Measurements from ENCODE around the gene LCN15.

- no peak for TF ChIP-seq RAD21 (IDR thresholded peaks at IDR 0.05; ENCODE audit: low read length)
- no peak for TF ChIP-seq RCOR1 (IDR thresholded peaks at IDR 0.05; ENCODE audit: insufficient replicate concordance, low read length)
- TF ChIP-seq, protein P1, sequence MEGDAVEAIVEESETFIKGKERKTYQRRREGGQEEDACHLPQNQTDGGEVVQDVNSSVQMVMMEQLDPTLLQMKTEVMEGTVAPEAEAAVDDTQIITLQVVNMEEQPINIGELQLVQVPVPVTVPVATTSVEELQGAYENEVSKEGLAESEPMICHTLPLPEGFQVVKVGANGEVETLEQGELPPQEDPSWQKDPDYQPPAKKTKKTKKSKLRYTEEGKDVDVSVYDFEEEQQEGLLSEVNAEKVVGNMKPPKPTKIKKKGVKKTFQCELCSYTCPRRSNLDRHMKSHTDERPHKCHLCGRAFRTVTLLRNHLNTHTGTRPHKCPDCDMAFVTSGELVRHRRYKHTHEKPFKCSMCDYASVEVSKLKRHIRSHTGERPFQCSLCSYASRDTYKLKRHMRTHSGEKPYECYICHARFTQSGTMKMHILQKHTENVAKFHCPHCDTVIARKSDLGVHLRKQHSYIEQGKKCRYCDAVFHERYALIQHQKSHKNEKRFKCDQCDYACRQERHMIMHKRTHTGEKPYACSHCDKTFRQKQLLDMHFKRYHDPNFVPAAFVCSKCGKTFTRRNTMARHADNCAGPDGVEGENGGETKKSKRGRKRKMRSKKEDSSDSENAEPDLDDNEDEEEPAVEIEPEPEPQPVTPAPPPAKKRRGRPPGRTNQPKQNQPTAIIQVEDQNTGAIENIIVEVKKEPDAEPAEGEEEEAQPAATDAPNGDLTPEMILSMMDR (conservative IDR thresholded peaks at IDR 0.05; ENCODE audit: low read depth, low read length): no peak
- TF ChIP-seq, protein P2, sequence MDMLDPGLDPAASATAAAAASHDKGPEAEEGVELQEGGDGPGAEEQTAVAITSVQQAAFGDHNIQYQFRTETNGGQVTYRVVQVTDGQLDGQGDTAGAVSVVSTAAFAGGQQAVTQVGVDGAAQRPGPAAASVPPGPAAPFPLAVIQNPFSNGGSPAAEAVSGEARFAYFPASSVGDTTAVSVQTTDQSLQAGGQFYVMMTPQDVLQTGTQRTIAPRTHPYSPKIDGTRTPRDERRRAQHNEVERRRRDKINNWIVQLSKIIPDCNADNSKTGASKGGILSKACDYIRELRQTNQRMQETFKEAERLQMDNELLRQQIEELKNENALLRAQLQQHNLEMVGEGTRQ (IDR thresholded peaks at IDR 0.05; ENCODE audit: low read depth, low read length): no peak
- TF ChIP-seq CHD1 (IDR thresholded peaks at IDR 0.05; ENCODE audit: low read depth, low read length): no peak
- no peak for TF ChIP-seq POLR2A (IDR thresholded peaks at IDR 0.05; ENCODE audit: low read depth, low read length)
- TF ChIP-seq CEBPB (IDR thresholded peaks at IDR 0.05; ENCODE audit: low read depth, low read length): no peak
- TF ChIP-seq NFE2L2 (IDR thresholded peaks at IDR 0.05; ENCODE audit: low read depth, low read length): no peak
- no peak for TF ChIP-seq MAZ (IDR thresholded peaks at IDR 0.05; ENCODE audit: borderline replicate concordance, low read depth, low read length)
- no peak for TF ChIP-seq FOS (IDR thresholded peaks at IDR 0.05; ENCODE audit: low read depth, low read length)
- no peak for TF ChIP-seq MAFK (IDR thresholded peaks at IDR 0.05; ENCODE audit: low read depth, low read length)
- TF ChIP-seq BHLHE40 (IDR thresholded peaks at IDR 0.05; ENCODE audit: low read depth, low read length): no peak
- no peak for TF ChIP-seq RFX5 (IDR thresholded peaks at IDR 0.05; ENCODE audit: low read depth, low read length)
- no peak for TF ChIP-seq SMC3 (IDR thresholded peaks at IDR 0.05; ENCODE audit: low read depth, low read length)
These were observed 23.8 kb downstream of the LCN15 start for GRCh38 chr9:136740491-136740890.

Measured in IMR-90 (cell line).